SK-N-SH treated with all-trans-retinoic acid at 6 μM for 48 hours (cell line): ENCODE results near the gene TSC22D4.

Source experiments
- ATAC-seq: fragments of 200-7000 bp; cut with Tn5 transposase; 3 replicates; pipeline ENCODE4 v1.9.1; 2020; ENCODE audit warnings: mild to moderate bottlenecking, moderate library complexity
- ARNTL ChIP-seq: fragments of 450-650 bp; formaldehyde crosslinking; IDR thresholded peaks from 2 replicates; pipeline ENCODE4 v1.5.0; 2020; ENCODE audit warnings: low read depth, mild to moderate bottlenecking, moderate library complexity, borderline replicate concordance
- CSRNP3 ChIP-seq: fragments of 250-450 bp; sonication (Bioruptor Pico); IDR thresholded peaks from 2 replicates; pipeline ENCODE4 v1.5.1; 2021; ENCODE audit warnings: mild to moderate bottlenecking, moderate library complexity
- ESRRG ChIP-seq: fragments of 250-450 bp; sonication (Bioruptor Pico); IDR thresholded peaks from 2 replicates; pipeline ENCODE4 v1.6.1; 2021; ENCODE audit warnings: mild to moderate bottlenecking
- GLIS3 ChIP-seq: fragments of 250-450 bp; sonication (Bioruptor Pico); IDR thresholded peaks from 2 replicates; pipeline ENCODE4 v1.5.0; 2020; ENCODE audit warnings: mild to moderate bottlenecking, moderate library complexity
- ISL1 ChIP-seq: fragments of 250-450 bp; sonication (Bioruptor Pico); IDR thresholded peaks from 2 replicates; pipeline ENCODE4 v2.1.2; 2022; ENCODE audit warnings: mild to moderate bottlenecking, moderate library complexity
- OSR1 ChIP-seq: fragments of 250-450 bp; sonication (Bioruptor Pico); IDR thresholded peaks from 2 replicates; pipeline ENCODE4 v1.8.0; 2022; ENCODE audit warnings: moderate library complexity, mild to moderate bottlenecking, inconsistent platforms
- PATZ1 ChIP-seq: fragments of 250-450 bp; sonication (Bioruptor Pico); IDR thresholded peaks from 2 replicates; pipeline ENCODE4 v1.8.0; 2020; ENCODE audit warnings: mild to moderate bottlenecking, moderate library complexity, borderline replicate concordance
- POU6F1 ChIP-seq: fragments of 250-450 bp; sonication (Bioruptor Pico); IDR thresholded peaks from 2 replicates; pipeline ENCODE4 v1.8.0; 2021; ENCODE audit warnings: low read depth, mild to moderate bottlenecking, moderate library complexity, borderline replicate concordance
- RARB ChIP-seq: fragments of 250-450 bp; sonication (Bioruptor Pico); IDR thresholded peaks from 2 replicates; pipeline ENCODE4 v1.8.0; 2021; ENCODE audit warnings: mild to moderate bottlenecking, moderate library complexity
- TCF4 ChIP-seq: fragments of 250-450 bp; sonication (Bioruptor Pico); IDR thresholded peaks from 2 replicates; pipeline ENCODE4 v1.8.0; 2021; ENCODE audit warnings: mild to moderate bottlenecking, moderate library complexity, borderline replicate concordance
- TOX ChIP-seq: fragments of 250-450 bp; sonication (Bioruptor Pico); IDR thresholded peaks from 2 replicates; pipeline ENCODE4 v1.8.0; 2021; ENCODE audit warnings: mild to moderate bottlenecking, moderate library complexity, borderline replicate concordance
- TSHZ2 ChIP-seq: fragments of 250-450 bp; sonication (Bioruptor Pico); IDR thresholded peaks from 2 replicates; pipeline ENCODE4 v1.5.0; 2020; ENCODE audit warnings: mild to moderate bottlenecking, moderate library complexity
- ZFP30 ChIP-seq: fragments of 450-650 bp; formaldehyde crosslinking; IDR thresholded peaks from 2 replicates; pipeline ENCODE4 v1.5.0; 2022; ENCODE audit warnings: mild to moderate bottlenecking, moderate library complexity
- ZNF565 ChIP-seq: fragments of 450-650 bp; formaldehyde crosslinking; conservative IDR thresholded peaks from 2 replicates; pipeline ENCODE4 v1.5.0; 2020; ENCODE audit warnings: low read depth, mild to moderate bottlenecking, moderate library complexity
- ZNF70 ChIP-seq: fragments of 450-650 bp; formaldehyde crosslinking; IDR thresholded peaks from 2 replicates; pipeline ENCODE4 v1.5.0; 2020; ENCODE audit warnings: mild to moderate bottlenecking, moderate library complexity

The TSC22D4 gene

GRCh38 chr7:100419660-100420226, 59.3 kb downstream of the TSC22D4 start (continued):
- TF ChIP-seq TSHZ2 (CRISPR knock-in tag) (no peak), TOX (CRISPR knock-in tag) (no peak), POU6F1 (no peak), RARB (CRISPR knock-in tag) (no peak), ARNTL (no peak)

GRCh38 chr7:100418930-100419659, 59.9 kb downstream of the TSC22D4 start:
- ATAC-seq = peak; percentile 73
- TF ChIP-seq POU6F1 (no peak), ISL1 (CRISPR knock-in tag) (no peak), TCF4 (CRISPR knock-in tag) (no peak), PATZ1 (CRISPR knock-in tag) (no peak), ZNF70 (CRISPR knock-in tag) (no peak), ARNTL (no peak), CSRNP3 (CRISPR knock-in tag) (no peak), ZNF565 (no peak), ZFP30 (CRISPR knock-in tag) (no peak), RARB (CRISPR knock-in tag) (no peak), OSR1 (CRISPR knock-in tag) (no peak), ESRRG (CRISPR knock-in tag) (no peak), GLIS3 (CRISPR knock-in tag) (no peak)
- TF ChIP-seq, all 23 proteins: peak for 0
